K562 (cell line): ENCODE measurements around the gene RET. TPM values are rescaled to one million over a fixed set of nuclear protein-coding genes. Genes with fewer than 3 reads are reported as not detected.

ENCODE experiments used
- ATAC-seq: fragments of 200-7000 bp; cut with Tn5 transposase; 3 replicates; pipeline ENCODE4 v1.9.1; 2020; ENCODE audit warnings: moderate library complexity
- BruUV-seq: library from RNA; stranded (reverse); fragments of 400-500 nt; replicated peaks from 2 replicates; lab custom pipeline; 2021; lab: Mats Ljungman, UMichigan
- CTCF ChIA-PET: fragments of 300-600 bp; formaldehyde crosslinking; extraction: SDS; loops from one replicate; lab custom pipeline; 2021; ENCODE audit warnings: low intra/inter-chr PET ratio; lab: Yijun Ruan, JAX
- POLR2A ChIA-PET: fragments of 300-600, 350-650 bp; sonication (Branson Sonifier 250); formaldehyde crosslinking; extraction: SDS; loops from one replicate; lab custom pipeline; 2021; ENCODE audit warnings: antibody characterized with exemption, inconsistent platforms; lab: Yijun Ruan, JAX
- DNase-seq, 4 experiments: peaks; one replicate each; pipeline versions ENCODE4 v3.0.0 to v3.0.0-alpha.2; 2011 to 2018; ENCODE audit warnings: low spot score in 3 of 4, mixed read lengths in 3 of 4; ENCODE audit errors: extremely low read depth in 1 of 4
- FAIRE-seq: peaks from 2 replicates; lab custom pipeline; 2011; peaks lifted over from hg19 to GRCh38; lab: Jason Lieb, UNC
- H2AFZ ChIP-seq: 2 replicates; pipeline ENCODE4 v1.6.0; 2011; ENCODE audit warnings: low read depth, low read length, control low read depth, inconsistent platforms
- H3K27ac ChIP-seq: fragments of 200-600 bp; 3 replicates; pipeline ENCODE4 v1.8.0; 2011; ENCODE audit warnings: low read depth, mild to moderate bottlenecking, control low read depth, inconsistent platforms, low read length, moderate library complexity, mixed read lengths; ENCODE audit errors: extremely low read depth
- H3K27me3 ChIP-seq, 2 experiments: fragments of 300-600 bp in 1 of 2; 2 replicates in 1 of 2; 3 replicates in 1 of 2; pipeline versions ENCODE4 v1.6.0 to v1.8.0; 2011; ENCODE audit warnings: inconsistent platforms in 2 of 2, low read length in 2 of 2, mild to moderate bottlenecking in 1 of 2, mixed read lengths in 1 of 2, moderate library complexity in 1 of 2; ENCODE audit not compliant: control insufficient read depth in 2 of 2, insufficient read depth in 2 of 2
- H3K36me3 ChIP-seq: fragments of 300-600 bp; 3 replicates; pipeline ENCODE4 v1.8.0; 2011; ENCODE audit warnings: mild to moderate bottlenecking, low read length, inconsistent platforms; ENCODE audit not compliant: control insufficient read depth, insufficient read depth
- H3K4me1 ChIP-seq, 2 experiments: fragments of 200-600 bp in 1 of 2; replicated peaks in 1 of 2; 2 replicates in 1 of 2; 3 replicates in 1 of 2; pipeline versions ENCODE4 v1.5.1 to v1.8.0; 2011; ENCODE audit warnings: inconsistent platforms in 2 of 2, low read length in 2 of 2, mild to moderate bottlenecking in 1 of 2, mixed read lengths in 1 of 2, moderate library complexity in 1 of 2; ENCODE audit not compliant: control insufficient read depth in 2 of 2, insufficient read depth in 2 of 2
- H3K4me2 ChIP-seq: 2 replicates; pipeline ENCODE4 v1.6.1; 2011; ENCODE audit warnings: low read length, control low read depth, inconsistent platforms, mixed read lengths; ENCODE audit not compliant: insufficient read depth
- H3K4me3 ChIP-seq: fragments of 200-600 bp; sonication (generic), shearing (Covaris generic); 2 replicates; pipeline ENCODE4 v1.5.1; 2016; ENCODE audit warnings: control low read depth, inconsistent platforms
- H3K79me2 ChIP-seq: fragments of 200-600 bp; 3 replicates; pipeline ENCODE4 v1.8.0; 2011; ENCODE audit warnings: low read length, inconsistent platforms; ENCODE audit not compliant: control insufficient read depth, insufficient read depth
- H3K9ac ChIP-seq, 2 experiments: 2 replicates each; pipeline versions ENCODE4 v1.6.0 to v1.6.1; 2011; ENCODE audit warnings: low read depth in 2 of 2, low read length in 2 of 2, control low read depth in 1 of 2, inconsistent platforms in 1 of 2, mild to moderate bottlenecking in 1 of 2, mixed read lengths in 1 of 2; ENCODE audit not compliant: insufficient read depth in 1 of 2
- H3K9me1 ChIP-seq: one replicate; pipeline ENCODE4 v1.6.0; 2011; ENCODE audit warnings: inconsistent platforms, mild to moderate bottlenecking, low read length, moderate library complexity; ENCODE audit not compliant: control insufficient read depth, insufficient read depth
- H3K9me3 ChIP-seq: replicated peaks from 2 replicates; pipeline ENCODE4 v1.5.1; 2011; ENCODE audit warnings: low read depth, low read length, inconsistent platforms; ENCODE audit not compliant: control insufficient read depth, insufficient read depth
- H4K20me1 ChIP-seq: replicated peaks from 2 replicates; pipeline ENCODE4 v1.6.1; 2011; ENCODE audit warnings: low read length, inconsistent platforms, mixed read lengths; ENCODE audit not compliant: control insufficient read depth, insufficient read depth
- BCOR ChIP-seq: fragments of 450-650 bp; IDR thresholded peaks from 2 replicates; pipeline ENCODE4 v1.6.1; 2016
- GATAD2A ChIP-seq: fragments of 450-650 bp; IDR thresholded peaks from 2 replicates; pipeline ENCODE4 v1.6.1; 2017
- MBD2 ChIP-seq: sonication (generic); IDR thresholded peaks from 2 replicates; pipeline ENCODE4 v1.6.1; 2016; ENCODE audit warnings: low read depth, borderline replicate concordance
- MIER1 ChIP-seq: fragments of 450-650 bp; IDR thresholded peaks from 2 replicates; pipeline ENCODE4 v1.6.1; 2016; ENCODE audit warnings: antibody characterized with exemption, mild to moderate bottlenecking, low read depth
- ZNF239 ChIP-seq: fragments of 250-450 bp; sonication (Bioruptor Pico); IDR thresholded peaks from 2 replicates; pipeline ENCODE4 v1.4.0; 2020; ENCODE audit warnings: mild to moderate bottlenecking
- ZNF707 ChIP-seq: fragments of 250-450 bp; sonication (Bioruptor Pico); conservative IDR thresholded peaks from 2 replicates; pipeline ENCODE4 v1.8.0; 2022; ENCODE audit warnings: inconsistent platforms, mild to moderate bottlenecking, moderate library complexity
- WGBS: fragments of 100-300 bp; shearing (Covaris generic); methylation state at CpG from one replicate; pipeline ENCODE4 v1.1.6; 2016; ENCODE audit warnings: low coverage, mixed read lengths; ENCODE audit not compliant: insufficient coverage; ENCODE audit errors: missing lambda C conversion rate; 5-methylcytosine and 5-hydroxymethylcytosine counted together
- in situ Hi-C: fragments of 300-500 bp; cut with MboI; formaldehyde crosslinking; loops from 4 replicates; pipeline ENCODE4 v1.15.0; 2018; ENCODE audit warnings: inconsistent platforms, mixed read lengths
- intact Hi-C: fragments of 100-400 bp; cut with micrococcal nuclease; formaldehyde crosslinking; loops from 2 replicates; pipeline ENCODE4 v1.14.2; 2022
- polyA plus RNA-seq, 8 experiments: library from polyadenylated mRNA; depleted of rRNA in 4 of 8; stranded (reverse) in 5 of 8; unstranded in 3 of 8; fragments of >200 nt; fragmentation: Nextera tagmentation in 2 of 8; fragmentation: Illumina TruSeq in 1 of 8; extraction: Ambion mirVana in 2 of 8; extraction: Trizol in 1 of 8; gene quantifications; 2 replicates each; pipeline versions ENCODE4 v1.2.1 to v1.2.3, GENCODE V29; 2011 to 2014; ENCODE audit warnings: inconsistent platforms in 1 of 8, missing spikeins in 1 of 8
- total RNA-seq, 7 experiments: library from RNA; depleted of rRNA in 6 of 7; stranded (reverse); fragments of >200 nt in 6 of 7; fragmentation: Illumina TruSeq in 2 of 7; extraction: Trizol in 2 of 7; gene quantifications; 2 replicates each; pipeline versions ENCODE4 v1.2.1 to v1.2.3, GENCODE V29; 2011 to 2021; ENCODE audit warnings: low replicate concordance in 1 of 7

RET gene
- total and polyA plus RNA-seq, 9 of the 15 experiments (the other 6 are each of a cell fraction or from before 2014, with no cell fraction given), result 0.04 to 0.05 TPM; not detected in 7

GRCh38 chr10:43078175-43078985 is 1.5 kb downstream of the RET start:
- no peak overlapping the region for H3K9ac ChIP-seq
- no peaks in the 10 kb centered on the region for H3K9me1 ChIP-seq
- ChIA-PET CTCF (interaction anchor here (1.1 kb wide), 1 partner anchor 27 kb away, joined by 3 read pairs; no protein-coding TSS in a partner anchor), POLR2A (interaction anchor here (0.7 to 1.2 kb wide), 2 partner anchors 10 to 11 kb away, joined by 3 read pairs; no protein-coding TSS in a partner anchor)
- in situ Hi-C loops (no loop called here), intact Hi-C loops (loop anchor here (2.0 to 10.0 kb wide), 4 partner anchors 34 to 212 kb away; no protein-coding TSS in a partner anchor)
- no peak overlapping the region for H2AFZ ChIP-seq
- H3K36me3 ChIP-seq, result no peaks in the 10 kb centered on the region
- no peak overlapping the region for H3K4me3 ChIP-seq
- TF ChIP-seq MIER1, result no peak
- no peak for TF ChIP-seq MBD2
- no peak for TF ChIP-seq BCOR
- TF ChIP-seq ZNF707, result no peak
- no peak for TF ChIP-seq ZNF239
- no peak for TF ChIP-seq GATAD2A
- H3K4me2 ChIP-seq, result no peak overlapping the region
- no peaks in the 10 kb centered on the region for H3K79me2 ChIP-seq
- peaks cover 0 to 26% of the 10 kb centered on the region in 2 experiments; a peak in 2 of 5 replicates for H3K4me1 ChIP-seq
- no peak overlapping the region for H3K27ac ChIP-seq
- 4% methylated on average over 14 of the region's 14 CpGs for WGBS
- H3K9me3 ChIP-seq, result no peaks in the 10 kb centered on the region
- H4K20me1 ChIP-seq, result peaks cover 12% of the 10 kb centered on the region
- FAIRE-seq, result no peak
- H3K27me3 ChIP-seq, result peaks cover 0 to 38% of the 10 kb centered on the region in 2 experiments; a peak in 2 of 5 replicates
- peak in 1 of 4 experiments; percentile 8 for DNase-seq
- BruUV-seq, result no TSS peak
- peak; percentile 2; the same call in 1 of the 3 replicates for ATAC-seq
